ENCODE measurements around the gene MC1R.
"Not testable (repeated sequence)": the region's sequence is repeated elsewhere in the genome, so short reads cannot be mapped to it uniquely, and the experiment has no call there.

The MC1R gene

GRCh38 chr16:89913408-89914387 lies 5.0 kb upstream of the MC1R start:
- Histone ChIP-seq H3K27me3 (ENCODE audit: control insufficient read depth in 5 of 5, insufficient read depth in 4 of 5, low read length in 5 of 5) (peaks cover 0 to 10% (median 5%) of the 10 kb centered on the region in 5 donors), H3K36me3 (ENCODE audit: control insufficient read depth in 5 of 5, insufficient read depth in 5 of 5, low read length in 5 of 5) (peaks cover 0 to 44% (median 26%) of the 10 kb centered on the region in 5 donors)

GRCh38 chr16:89914642-89915285 lies 3.9 kb upstream of the MC1R start:
- not testable (repeated sequence) for H3K27ac ChIP-seq (ENCODE audit: low read depth, low read length); H3K4me3 ChIP-seq (ENCODE audit: low read depth in 1 of 5, low read length in 5 of 5); H3K9ac ChIP-seq (ENCODE audit: low read length in 5 of 5); H3K9me3 ChIP-seq (ENCODE audit: control insufficient read depth in 5 of 5, low read length in 5 of 5)
- peaks cover 10 to 20% (median 16%) of the 10 kb centered on the region in 5 donors for H3K27me3 ChIP-seq (ENCODE audit: control insufficient read depth in 5 of 5, insufficient read depth in 4 of 5, low read length in 5 of 5)
- peaks cover 0 to 29% (median 26%) of the 10 kb centered on the region in 5 donors for H3K4me1 ChIP-seq (ENCODE audit: control insufficient read depth in 5 of 5, insufficient read depth in 5 of 5, low read length in 5 of 5)
- peaks cover 0 to 35% (median 19%) of the 10 kb centered on the region in 5 donors for H3K36me3 ChIP-seq (ENCODE audit: control insufficient read depth in 5 of 5, insufficient read depth in 5 of 5, low read length in 5 of 5)

More at GRCh38 chr16:89913408-89914387, 5.0 kb upstream of the MC1R start:
- no peak overlapping the region for H3K9ac ChIP-seq (ENCODE audit: low read length in 5 of 5)
- no peak overlapping the region for H3K4me3 ChIP-seq (ENCODE audit: low read depth in 1 of 5, low read length in 5 of 5)
- peaks cover 0 to 25% (median 23%) of the 10 kb centered on the region in 5 donors for H3K4me1 ChIP-seq (ENCODE audit: control insufficient read depth in 5 of 5, insufficient read depth in 5 of 5, low read length in 5 of 5)
- H3K27ac ChIP-seq (ENCODE audit: low read depth, low read length), result no peak overlapping the region
- H3K9me3 ChIP-seq (ENCODE audit: control insufficient read depth in 5 of 5, low read length in 5 of 5), result no peaks in the 10 kb centered on the region

GRCh38 chr16:89915303-89916232 lies 3.1 kb upstream of the MC1R start:
- Histone ChIP-seq H3K4me3 (ENCODE audit: low read depth in 1 of 5, low read length in 5 of 5) (no peak overlapping the region), H3K27ac (ENCODE audit: low read depth, low read length) (no peak overlapping the region), H3K9me3 (ENCODE audit: control insufficient read depth in 5 of 5, low read length in 5 of 5) (peaks cover 0 to 3% (median 0%) of the 10 kb centered on the region in 5 donors), H3K27me3 (ENCODE audit: control insufficient read depth in 5 of 5, insufficient read depth in 4 of 5, low read length in 5 of 5) (peaks cover 12 to 28% (median 22%) of the 10 kb centered on the region in 5 donors), H3K4me1 (ENCODE audit: control insufficient read depth in 5 of 5, insufficient read depth in 5 of 5, low read length in 5 of 5) (peaks cover 0 to 21% (median 18%) of the 10 kb centered on the region in 5 donors), H3K9ac (ENCODE audit: low read length in 5 of 5) (no peak overlapping the region), H3K36me3 (ENCODE audit: control insufficient read depth in 5 of 5, insufficient read depth in 5 of 5, low read length in 5 of 5) (peaks cover 0 to 27% (median 16%) of the 10 kb centered on the region in 5 donors)

- Histone ChIP-seq H3K9me3 (ENCODE audit: control insufficient read depth in 5 of 5, low read length in 5 of 5) (peaks cover 0 to 3% (median 0%) of the 10 kb centered on the region in 5 donors), H3K9ac (ENCODE audit: low read length in 5 of 5) (no peak overlapping the region), H3K36me3 (ENCODE audit: control insufficient read depth in 5 of 5, insufficient read depth in 5 of 5, low read length in 5 of 5) (peaks cover 0 to 7% (median 0%) of the 10 kb centered on the region in 5 donors), H3K27ac (ENCODE audit: low read depth, low read length) (no peak overlapping the region), H3K4me1 (ENCODE audit: control insufficient read depth in 5 of 5, insufficient read depth in 5 of 5, low read length in 5 of 5) (peaks cover 0 to 38% (median 33%) of the 10 kb centered on the region in 5 donors), H3K4me3 (ENCODE audit: low read depth in 1 of 5, low read length in 5 of 5) (peak overlapping the region in 4 of 5 donors; percentile 44 to 53 (median 49)), H3K27me3 (ENCODE audit: control insufficient read depth in 5 of 5, insufficient read depth in 4 of 5, low read length in 5 of 5) (peaks cover 22 to 48% (median 35%) of the 10 kb centered on the region in 5 donors)
Observed at GRCh38 chr16:89917773-89918452, 749 bp upstream of the MC1R start.

GRCh38 chr16:89919535-89920406 lies 1.1 kb downstream of the MC1R start:
- Histone ChIP-seq H3K4me3 (ENCODE audit: low read depth in 1 of 5, low read length in 5 of 5) (no peak overlapping the region), H3K27ac (ENCODE audit: low read depth, low read length) (no peak overlapping the region), H3K27me3 (ENCODE audit: control insufficient read depth in 5 of 5, insufficient read depth in 4 of 5, low read length in 5 of 5) (peaks cover 29 to 61% (median 45%) of the 10 kb centered on the region in 5 donors), H3K36me3 (ENCODE audit: control insufficient read depth in 5 of 5, insufficient read depth in 5 of 5, low read length in 5 of 5) (no peaks in the 10 kb centered on the region), H3K4me1 (ENCODE audit: control insufficient read depth in 5 of 5, insufficient read depth in 5 of 5, low read length in 5 of 5) (peaks cover 0 to 52% (median 38%) of the 10 kb centered on the region in 5 donors), H3K9me3 (ENCODE audit: control insufficient read depth in 5 of 5, low read length in 5 of 5) (peaks cover 0 to 3% (median 0%) of the 10 kb centered on the region in 5 donors), H3K9ac (ENCODE audit: low read length in 5 of 5) (no peak overlapping the region)

DNA sequence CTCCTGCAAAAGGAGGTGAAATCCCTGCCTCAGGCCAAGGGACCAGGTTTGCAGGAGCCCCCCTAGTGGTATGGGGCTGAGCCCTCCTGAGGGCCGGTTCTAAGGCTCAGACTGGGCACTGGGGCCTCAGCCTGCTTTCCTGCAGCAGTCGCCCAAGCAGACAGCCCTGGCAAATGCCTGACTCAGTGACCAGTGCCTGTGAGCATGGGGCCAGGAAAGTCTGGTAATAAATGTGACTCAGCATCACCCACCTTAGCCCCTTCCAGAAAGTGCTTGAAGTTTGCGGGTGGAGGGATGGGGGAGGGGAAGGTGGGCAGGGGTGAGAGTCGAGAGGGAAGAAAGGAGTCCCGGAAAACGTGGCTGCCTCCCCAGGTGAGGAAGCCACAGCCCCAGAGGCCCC lies 2.1 kb downstream of the MC1R start:
- Histone ChIP-seq H3K4me3 (ENCODE audit: low read depth in 1 of 5, low read length in 5 of 5) (no peak overlapping the region), H3K9ac (ENCODE audit: low read length in 5 of 5) (no peak overlapping the region), H3K9me3 (ENCODE audit: control insufficient read depth in 5 of 5, low read length in 5 of 5) (peaks cover 0 to 3% (median 0%) of the 10 kb centered on the region in 5 donors), H3K36me3 (ENCODE audit: control insufficient read depth in 5 of 5, insufficient read depth in 5 of 5, low read length in 5 of 5) (no peaks in the 10 kb centered on the region), H3K4me1 (ENCODE audit: control insufficient read depth in 5 of 5, insufficient read depth in 5 of 5, low read length in 5 of 5) (peaks cover 0 to 58% (median 41%) of the 10 kb centered on the region in 5 donors), H3K27me3 (ENCODE audit: control insufficient read depth in 5 of 5, insufficient read depth in 4 of 5, low read length in 5 of 5) (peaks cover 29 to 68% (median 47%) of the 10 kb centered on the region in 5 donors), H3K27ac (ENCODE audit: low read depth, low read length) (no peak overlapping the region)

- H3K9ac ChIP-seq (ENCODE audit: low read length in 5 of 5), result no peak overlapping the region
- peaks cover 29 to 68% (median 47%) of the 10 kb centered on the region in 5 donors for H3K27me3 ChIP-seq (ENCODE audit: control insufficient read depth in 5 of 5, insufficient read depth in 4 of 5, low read length in 5 of 5)
- H3K27ac ChIP-seq (ENCODE audit: low read depth, low read length), result no peak overlapping the region
Observed at GRCh38 chr16:89921131-89921701, 2.6 kb downstream of the MC1R start.

More at GRCh38 chr16:89921131-89921701, 2.6 kb downstream of the MC1R start:
- Histone ChIP-seq H3K4me3 (ENCODE audit: low read depth in 1 of 5, low read length in 5 of 5) (peak overlapping the region in 1 of 5 donors; percentile 28), H3K4me1 (ENCODE audit: control insufficient read depth in 5 of 5, insufficient read depth in 5 of 5, low read length in 5 of 5) (peaks cover 0 to 63% (median 44%) of the 10 kb centered on the region in 5 donors), H3K9me3 (ENCODE audit: control insufficient read depth in 5 of 5, low read length in 5 of 5) (peaks cover 0 to 3% (median 0%) of the 10 kb centered on the region in 5 donors), H3K36me3 (ENCODE audit: control insufficient read depth in 5 of 5, insufficient read depth in 5 of 5, low read length in 5 of 5) (no peaks in the 10 kb centered on the region)

Measured in subcutaneous abdominal adipose tissue (tissue), 5 donors.